Cardiac fibroblast (primary cell): ENCODE data around the gene LTBP1.
"Not testable (repeated sequence)": the region's sequence is repeated elsewhere in the genome, so short reads cannot be mapped to it uniquely, and the experiment has no call there.

Source experiments
- DNase-seq, 2 donors: peaks; one replicate each; pipeline versions ENCODE4 v3.0.0 to v3.0.0-alpha.2; 2010; ENCODE audit warnings: low read depth in 2 of 2
- H3K4me3 ChIP-seq, 2 donors: replicated peaks in 1 of 2; 1 replicate in 1 of 2; 2 replicates in 1 of 2; pipeline ENCODE4 v1.5.1; 2011; ENCODE audit warnings: low read depth in 2 of 2, low read length in 2 of 2, mild to moderate bottlenecking in 2 of 2, moderate library complexity in 1 of 2
- CTCF ChIP-seq: IDR thresholded peaks from one replicate; pipeline ENCODE4 v1.5.1; 2011; ENCODE audit warnings: low read depth, mild to moderate bottlenecking, low read length, inconsistent platforms

Gene LTBP1

GRCh38 chr2:32960647-32961403, 14.1 kb downstream of the LTBP1 start:
- DNase-seq: no peak
- no peak for TF ChIP-seq CTCF

GRCh38 chr2:32962690-32963089, 15.9 kb downstream of the LTBP1 start:
- DNase-seq: no peak
- no peak for TF ChIP-seq CTCF
- H3K4me3 ChIP-seq: no peak overlapping the region

More at GRCh38 chr2:32960647-32961403, 14.1 kb downstream of the LTBP1 start:
- H3K4me3 ChIP-seq: no peak overlapping the region

GRCh38 chr2:32963941-32964340, 17.2 kb downstream of the LTBP1 start:
- no peak for TF ChIP-seq CTCF
- peak; percentile 53 to 69 for DNase-seq
- no peak overlapping the region for H3K4me3 ChIP-seq

GRCh38 chr2:32965523-32966171, 18.9 kb downstream of the LTBP1 start:
- no peak for DNase-seq
- TF ChIP-seq CTCF: no peak
- H3K4me3 ChIP-seq: no peak overlapping the region

GRCh38 chr2:32969444-32970162, 22.9 kb downstream of the LTBP1 start:
- no peak overlapping the region for H3K4me3 ChIP-seq
- DNase-seq: no peak
- no peak for TF ChIP-seq CTCF

- DNase-seq: not testable (repeated sequence)
Measured at GRCh38 chr2:32973772-32974171, 27.0 kb downstream of the LTBP1 start.

GRCh38 chr2:32976409-32977063, 29.8 kb downstream of the LTBP1 start:
- TF ChIP-seq CTCF: no peak
- DNase-seq: no peak
- no peak overlapping the region for H3K4me3 ChIP-seq

More at GRCh38 chr2:32973772-32974171, 27.0 kb downstream of the LTBP1 start:
- H3K4me3 ChIP-seq: not testable (repeated sequence)
